Type B pancreatic cell (in vitro differentiated cells): ENCODE data around the gene DMPK. TPM values are rescaled to one million over a fixed set of nuclear protein-coding genes. Genes with fewer than 3 reads are reported as not detected.

ENCODE experiments used
- DNase-seq: peaks from one replicate; pipeline ENCODE4 v3.0.0; 2021; ENCODE audit warnings: mixed read lengths; ENCODE audit not compliant: unreplicated experiment; ENCODE audit errors: extremely low spot score
- H3K27ac Mint-ChIP-seq: 2 replicates; pipeline ENCODE4 v1.8.0; 2021; ENCODE audit warnings: mild to moderate bottlenecking, mixed read lengths
- H3K27me3 Mint-ChIP-seq: 2 replicates; pipeline ENCODE4 v1.8.0; 2021; ENCODE audit warnings: mixed read lengths
- H3K36me3 Mint-ChIP-seq: 2 replicates; pipeline ENCODE4 v1.8.0; 2021; ENCODE audit warnings: mixed read lengths
- H3K4me1 Mint-ChIP-seq: one replicate; pipeline ENCODE4 v1.8.0; 2021; ENCODE audit warnings: mixed read lengths; ENCODE audit not compliant: unreplicated experiment
- H3K4me3 Mint-ChIP-seq: 2 replicates; pipeline ENCODE4 v1.8.0; 2021; ENCODE audit warnings: mild to moderate bottlenecking, mixed read lengths
- H3K9me3 Mint-ChIP-seq: 2 replicates; pipeline ENCODE4 v1.8.0; 2021; ENCODE audit warnings: mixed read lengths
- CTCF ChIP-seq: fragments of 200-600 bp; sonication (generic); conservative IDR thresholded peaks from 2 replicates; pipeline ENCODE4 v1.5.0; 2021; ENCODE audit warnings: antibody characterized with exemption, mild to moderate bottlenecking
- total RNA-seq: library from RNA; stranded (reverse); gene quantifications from 2 replicates; pipeline ENCODE4 v1.2.1, GENCODE V29; 2021; ENCODE audit warnings: low replicate concordance

The DMPK gene
- total RNA-seq, 1 donor from 2014 or later = 97.7 TPM

- H3K9me3 Mint-ChIP-seq = no peaks in the 10 kb centered on the region
- H3K36me3 Mint-ChIP-seq = peaks cover 5% of the 10 kb centered on the region
- H3K27me3 Mint-ChIP-seq = no peaks in the 10 kb centered on the region
- H3K27ac Mint-ChIP-seq = no peak overlapping the region
- TF ChIP-seq CTCF = no peak
- H3K4me1 Mint-ChIP-seq = no peaks in the 10 kb centered on the region
- H3K4me3 Mint-ChIP-seq = no peak overlapping the region
- DNase-seq = no peak
These were observed 40.4 kb upstream of the DMPK start for GRCh38 chr19:45822716-45823115.

- Mint-ChIP-seq H3K4me1 (no peaks in the 10 kb centered on the region), H3K27ac (no peak overlapping the region), H3K9me3 (no peaks in the 10 kb centered on the region), H3K4me3 (no peak overlapping the region), H3K36me3 (peaks cover 5% of the 10 kb centered on the region), H3K27me3 (no peaks in the 10 kb centered on the region)
- DNase-seq = no peak
- TF ChIP-seq CTCF = no peak
These were observed 39.3 kb upstream of the DMPK start for GRCh38 chr19:45821570-45821969.

- TF ChIP-seq CTCF = no peak
- no peak for DNase-seq
- Mint-ChIP-seq H3K36me3 (peaks cover 5% of the 10 kb centered on the region), H3K9me3 (no peaks in the 10 kb centered on the region), H3K27ac (no peak overlapping the region), H3K4me1 (no peaks in the 10 kb centered on the region), H3K4me3 (no peak overlapping the region), H3K27me3 (no peaks in the 10 kb centered on the region)
These were observed 38.8 kb upstream of the DMPK start for GRCh38 chr19:45821103-45821521.

GRCh38 chr19:45820413-45821102 is 38.3 kb upstream of the DMPK start:
- no peaks in the 10 kb centered on the region for H3K27me3 Mint-ChIP-seq
- no peak overlapping the region for H3K27ac Mint-ChIP-seq
- TF ChIP-seq CTCF = no peak
- peaks cover 5% of the 10 kb centered on the region for H3K36me3 Mint-ChIP-seq
- DNase-seq = no peak
- H3K4me1 Mint-ChIP-seq = no peaks in the 10 kb centered on the region
- no peak overlapping the region for H3K4me3 Mint-ChIP-seq
- no peaks in the 10 kb centered on the region for H3K9me3 Mint-ChIP-seq

GRCh38 chr19:45819769-45820168 is 37.5 kb upstream of the DMPK start:
- Mint-ChIP-seq H3K36me3 (peaks cover 5% of the 10 kb centered on the region), H3K4me3 (no peak overlapping the region), H3K9me3 (no peaks in the 10 kb centered on the region), H3K4me1 (no peaks in the 10 kb centered on the region), H3K27me3 (no peaks in the 10 kb centered on the region), H3K27ac (no peak overlapping the region)
- no peak for DNase-seq
- TF ChIP-seq CTCF = no peak
